K562 (cell line): ENCODE data around the gene PSMD2.

Experiments used
- GABPA ChIP-seq: fragments of 200-800 bp; sonication (Bioruptor generic); conservative IDR thresholded peaks from 2 replicates; pipeline ENCODE4 v1.6.1; 2016; ENCODE audit warnings: low read depth, missing genetic modification characterization, missing compliant biosample characterization
- TF ChIP-seq, protein P1 (sequence below): fragments of 450-650 bp; IDR thresholded peaks from 2 replicates; pipeline ENCODE4 v1.6.1; 2017; ENCODE audit warnings: antibody characterized with exemption, mild to moderate bottlenecking

DNA sequence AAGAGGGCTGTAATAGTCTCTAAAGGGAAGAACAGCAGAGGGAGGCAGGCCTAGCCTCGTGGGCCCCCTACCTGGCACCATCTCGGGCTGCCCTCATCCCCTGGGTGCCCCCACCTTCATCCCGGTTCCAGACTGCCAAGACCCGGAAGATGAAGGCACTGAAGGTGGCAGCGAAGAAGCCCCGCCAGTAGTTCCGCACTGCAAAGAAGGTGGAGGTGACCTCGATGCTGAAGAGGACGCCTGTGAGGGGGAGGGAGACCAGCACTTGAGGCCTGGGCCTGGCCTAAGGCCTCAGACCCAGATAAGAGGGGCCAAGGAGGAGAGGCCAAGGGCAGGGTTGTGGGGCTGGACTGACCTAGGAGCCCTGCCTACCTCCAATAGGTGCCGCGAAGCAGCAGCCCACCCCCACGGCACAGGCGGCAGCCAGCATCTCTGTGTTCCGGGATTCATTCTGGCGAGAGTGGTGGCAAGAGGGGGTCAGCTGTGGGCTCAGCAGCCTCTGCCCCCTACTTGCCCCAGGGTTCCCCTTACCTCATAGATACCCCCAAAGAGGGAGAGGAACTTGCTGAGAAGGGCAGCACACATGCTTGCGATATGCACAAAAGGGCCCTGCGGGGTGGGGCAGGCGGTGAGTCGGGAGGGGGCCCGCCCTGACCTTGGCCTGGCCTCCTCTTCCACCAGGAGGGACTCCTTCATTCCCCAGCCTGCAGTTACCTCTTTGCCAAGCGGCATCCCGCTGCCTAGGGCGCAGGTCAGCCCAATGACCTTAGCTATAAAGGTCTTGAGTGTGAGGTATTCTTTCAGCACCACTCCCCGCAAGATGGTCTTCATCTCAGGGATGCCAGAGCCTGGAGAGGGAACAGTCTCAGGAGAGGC, 58.4 kb downstream of the PSMD2 start:
- TF ChIP-seq, protein P1, sequence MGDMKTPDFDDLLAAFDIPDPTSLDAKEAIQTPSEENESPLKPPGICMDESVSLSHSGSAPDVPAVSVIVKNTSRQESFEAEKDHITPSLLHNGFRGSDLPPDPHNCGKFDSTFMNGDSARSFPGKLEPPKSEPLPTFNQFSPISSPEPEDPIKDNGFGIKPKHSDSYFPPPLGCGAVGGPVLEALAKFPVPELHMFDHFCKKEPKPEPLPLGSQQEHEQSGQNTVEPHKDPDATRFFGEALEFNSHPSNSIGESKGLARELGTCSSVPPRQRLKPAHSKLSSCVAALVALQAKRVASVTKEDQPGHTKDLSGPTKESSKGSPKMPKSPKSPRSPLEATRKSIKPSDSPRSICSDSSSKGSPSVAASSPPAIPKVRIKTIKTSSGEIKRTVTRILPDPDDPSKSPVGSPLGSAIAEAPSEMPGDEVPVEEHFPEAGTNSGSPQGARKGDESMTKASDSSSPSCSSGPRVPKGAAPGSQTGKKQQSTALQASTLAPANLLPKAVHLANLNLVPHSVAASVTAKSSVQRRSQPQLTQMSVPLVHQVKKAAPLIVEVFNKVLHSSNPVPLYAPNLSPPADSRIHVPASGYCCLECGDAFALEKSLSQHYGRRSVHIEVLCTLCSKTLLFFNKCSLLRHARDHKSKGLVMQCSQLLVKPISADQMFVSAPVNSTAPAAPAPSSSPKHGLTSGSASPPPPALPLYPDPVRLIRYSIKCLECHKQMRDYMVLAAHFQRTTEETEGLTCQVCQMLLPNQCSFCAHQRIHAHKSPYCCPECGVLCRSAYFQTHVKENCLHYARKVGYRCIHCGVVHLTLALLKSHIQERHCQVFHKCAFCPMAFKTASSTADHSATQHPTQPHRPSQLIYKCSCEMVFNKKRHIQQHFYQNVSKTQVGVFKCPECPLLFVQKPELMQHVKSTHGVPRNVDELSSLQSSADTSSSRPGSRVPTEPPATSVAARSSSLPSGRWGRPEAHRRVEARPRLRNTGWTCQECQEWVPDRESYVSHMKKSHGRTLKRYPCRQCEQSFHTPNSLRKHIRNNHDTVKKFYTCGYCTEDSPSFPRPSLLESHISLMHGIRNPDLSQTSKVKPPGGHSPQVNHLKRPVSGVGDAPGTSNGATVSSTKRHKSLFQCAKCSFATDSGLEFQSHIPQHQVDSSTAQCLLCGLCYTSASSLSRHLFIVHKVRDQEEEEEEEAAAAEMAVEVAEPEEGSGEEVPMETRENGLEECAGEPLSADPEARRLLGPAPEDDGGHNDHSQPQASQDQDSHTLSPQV, result no peak
- TF ChIP-seq GABPA, result no peak
